K562 (cell line): ENCODE data around the gene C2orf42. TPM values are rescaled to one million over a fixed set of nuclear protein-coding genes. Genes with fewer than 3 reads are reported as not detected.
A peak's percentile ranks its signal among the peaks of the same experiment; 100 is the strongest.

ENCODE experiments used
- BRCA1 ChIP-seq, 2 experiments: fragments of 450-650 bp in 1 of 2; sonication (generic) in 1 of 2; formaldehyde crosslinking in 1 of 2; IDR thresholded peaks; 2 replicates each; pipeline versions ENCODE4 v1.5.0 to v1.6.1; 2017 to 2020; ENCODE audit warnings: mild to moderate bottlenecking in 1 of 2, missing genetic modification reagents in 1 of 2
- CHD7 ChIP-seq: fragments of 200-600 bp; sonication (generic); IDR thresholded peaks from one replicate; pipeline ENCODE4 v1.6.1; 2012; ENCODE audit warnings: mild to moderate bottlenecking, low read depth, low read length, inconsistent platforms
- HOXB6 ChIP-seq: fragments of 250-450 bp; sonication (Bioruptor Pico); IDR thresholded peaks from 2 replicates; pipeline ENCODE4 v1.5.1; 2022; ENCODE audit warnings: mild to moderate bottlenecking, borderline replicate concordance
- MLLT1 ChIP-seq, 2 experiments: fragments of 450-650 bp; IDR thresholded peaks; 2 replicates each; pipeline ENCODE4 v1.6.1; 2016
- RBM39 ChIP-seq: fragments of 200-400 bp; formaldehyde crosslinking; optimal IDR thresholded peaks from 2 replicates; pipeline ENCODE3; 2018; ENCODE audit warnings: low read depth, low read length
- RUNX1 ChIP-seq: sonication (generic); IDR thresholded peaks from 2 replicates; pipeline ENCODE4 v1.6.1; 2016; ENCODE audit warnings: antibody characterized with exemption, low read depth
- SUPT5H ChIP-seq: fragments of 450-650 bp; IDR thresholded peaks from 2 replicates; pipeline ENCODE4 v1.6.1; 2016
- TEAD1 ChIP-seq, 2 experiments: fragments of 450-650 bp in 1 of 2; sonication (generic) in 1 of 2; formaldehyde crosslinking; IDR thresholded peaks; 2 replicates each; pipeline versions ENCODE4 v1.4.0 to v1.8.0; 2020 to 2022; ENCODE audit warnings: mild to moderate bottlenecking in 2 of 2, missing genetic modification reagents in 1 of 2
- TFE3 ChIP-seq: fragments of 450-650 bp; formaldehyde crosslinking; IDR thresholded peaks from 2 replicates; pipeline ENCODE4 v1.4.0; 2020; ENCODE audit warnings: mild to moderate bottlenecking, mixed read lengths
- ZNF143 ChIP-seq: sonication (generic); formaldehyde crosslinking; IDR thresholded peaks from 2 replicates; pipeline ENCODE4 v1.9.0; 2022; ENCODE audit warnings: mild to moderate bottlenecking, missing genetic modification reagents
- ZNF589 ChIP-seq: fragments of 200-800 bp; sonication (Bioruptor generic); IDR thresholded peaks from 2 replicates; pipeline ENCODE4 v1.6.1; 2016; ENCODE audit warnings: low read depth, missing genetic modification characterization, missing compliant biosample characterization
- ZNF668 ChIP-seq: fragments of 250-450 bp; sonication (Bioruptor Pico); IDR thresholded peaks from 2 replicates; pipeline ENCODE4 v1.8.0; 2022; ENCODE audit warnings: mild to moderate bottlenecking, inconsistent platforms
- polyA plus RNA-seq, 8 experiments: library from polyadenylated mRNA; depleted of rRNA in 4 of 8; stranded (reverse) in 5 of 8; unstranded in 3 of 8; fragments of >200 nt; fragmentation: Nextera tagmentation in 2 of 8; fragmentation: Illumina TruSeq in 1 of 8; extraction: Ambion mirVana in 2 of 8; extraction: Trizol in 1 of 8; gene quantifications; 2 replicates each; pipeline versions ENCODE4 v1.2.1 to v1.2.3, GENCODE V29; 2011 to 2014; ENCODE audit warnings: inconsistent platforms in 1 of 8, missing spikeins in 1 of 8
- total RNA-seq, 7 experiments: library from RNA; depleted of rRNA in 6 of 7; stranded (reverse); fragments of >200 nt in 6 of 7; fragmentation: Illumina TruSeq in 2 of 7; extraction: Trizol in 2 of 7; gene quantifications; 2 replicates each; pipeline versions ENCODE4 v1.2.1 to v1.2.3, GENCODE V29; 2011 to 2021; ENCODE audit warnings: low replicate concordance in 1 of 7

C2orf42 gene
- total and polyA plus RNA-seq, 9 of the 15 experiments (the other 6 are each of a cell fraction or from before 2014, with no cell fraction given), result 4.6 to 10.9 (median 7.5) TPM

GRCh38 chr2:70124983-70125480 lies 65.8 kb downstream of the C2orf42 start (continued):
- no peak for TF ChIP-seq MLLT1 (IDR thresholded peaks at IDR 0.05)
- no peak for TF ChIP-seq TEAD1 (CRISPR knock-in tag; IDR thresholded peaks at IDR 0.05)
- TF ChIP-seq ZNF143, result no peak
- no peak for TF ChIP-seq RUNX1
- TF ChIP-seq ZNF668 (CRISPR knock-in tag), result no peak
- no peak; the same call in 1 of the 2 replicates for TF ChIP-seq TFE3 (CRISPR knock-in tag)
- TF ChIP-seq HOXB6 (CRISPR knock-in tag), result no peak
- TF ChIP-seq RBM39, result no peak
- TF ChIP-seq SUPT5H, result 0 out of 2 replicates have a peak, but pooled peaks have one; percentile 41
- no peak for TF ChIP-seq CHD7
- TF ChIP-seq BRCA1 (IDR thresholded peaks at IDR 0.05), result no peak
- TF ChIP-seq BRCA1 (CRISPR knock-in tag; IDR thresholded peaks at IDR 0.05), result no peak
- peak; percentile 65; the same call in 1 of the 2 replicates for TF ChIP-seq ZNF589
